Liver (tissue), 9 donors: Measurements from ENCODE around the gene PCDHA1. TPM values are rescaled to one million over a fixed set of nuclear protein-coding genes. Genes with fewer than 3 reads are reported as not detected.
A peak's percentile ranks its signal among the peaks of the same experiment; 100 is the strongest.
"Not testable (repeated sequence)": the region's sequence is repeated elsewhere in the genome, so short reads cannot be mapped to it uniquely, and the experiment has no call there.

ENCODE experiments used
- DNase-seq: peaks from one replicate; pipeline ENCODE4 v3.0.0-alpha.2; 2017; ENCODE audit warnings: low spot score
- H3K27ac ChIP-seq, 2 donors: one replicate each; pipeline ENCODE4 v1.7.0; 2013; ENCODE audit warnings: inconsistent platforms in 2 of 2, low read length in 2 of 2, control low read depth in 1 of 2, low read depth in 1 of 2, mild to moderate bottlenecking in 1 of 2
- H3K27me3 ChIP-seq, 4 donors: one replicate each; pipeline versions ENCODE4 v1.6.1 to v1.7.0; 2013; ENCODE audit warnings: low read length in 3 of 4, inconsistent platforms in 1 of 4, mild to moderate bottlenecking in 1 of 4, moderate library complexity in 1 of 4; ENCODE audit not compliant: control insufficient read depth in 4 of 4, insufficient read depth in 4 of 4
- H3K36me3 ChIP-seq, 4 donors: one replicate each; pipeline versions ENCODE4 v1.6.1 to v1.7.0; 2013; ENCODE audit warnings: low read length in 3 of 4, mild to moderate bottlenecking in 3 of 4, low read depth in 1 of 4, moderate library complexity in 1 of 4; ENCODE audit not compliant: control insufficient read depth in 4 of 4, insufficient read depth in 3 of 4
- H3K4me1 ChIP-seq, 4 donors: one replicate each; pipeline versions ENCODE4 v1.6.1 to v1.7.0; 2013; ENCODE audit warnings: low read length in 3 of 4, mild to moderate bottlenecking in 3 of 4, moderate library complexity in 1 of 4; ENCODE audit not compliant: control insufficient read depth in 4 of 4, insufficient read depth in 4 of 4
- H3K4me3 ChIP-seq, 3 donors: one replicate each; pipeline versions ENCODE4 v1.6.1 to v1.7.0; 2013; ENCODE audit warnings: low read length in 3 of 3, control low read depth in 1 of 3, low read depth in 1 of 3, mild to moderate bottlenecking in 1 of 3
- H3K9ac ChIP-seq, 2 donors: one replicate each; pipeline ENCODE4 v1.7.0; 2013; ENCODE audit warnings: low read length in 2 of 2, mild to moderate bottlenecking in 2 of 2, moderate library complexity in 2 of 2, control low read depth in 1 of 2, low read depth in 1 of 2
- H3K9me3 ChIP-seq, 4 donors: one replicate each; pipeline versions ENCODE4 v1.6.1 to v1.7.0; 2013; ENCODE audit warnings: low read length in 3 of 4; ENCODE audit not compliant: control insufficient read depth in 4 of 4
- EGR1 ChIP-seq, 2 donors: IDR thresholded peaks; 2 replicates each; pipeline ENCODE4 v1.6.1; 2016 to 2018; ENCODE audit warnings: antibody characterized with exemption in 2 of 2, low read depth in 2 of 2
- FOXA1 ChIP-seq: IDR thresholded peaks from 2 replicates; pipeline ENCODE4 v1.6.1; 2016; ENCODE audit warnings: antibody characterized with exemption
- HNF4A ChIP-seq, 2 donors: conservative IDR thresholded peaks; 2 replicates each; pipeline ENCODE4 v1.6.1; 2016; ENCODE audit warnings: antibody characterized with exemption in 2 of 2, mild to moderate bottlenecking in 2 of 2
- HNF4G ChIP-seq: IDR thresholded peaks from 2 replicates; pipeline ENCODE4 v1.6.1; 2016; ENCODE audit warnings: antibody characterized with exemption
- SP1 ChIP-seq: IDR thresholded peaks from 2 replicates; pipeline ENCODE4 v1.6.1; 2018; ENCODE audit warnings: antibody characterized with exemption, mild to moderate bottlenecking
- YY1 ChIP-seq: IDR thresholded peaks from 2 replicates; pipeline ENCODE4 v1.6.1; 2016; ENCODE audit warnings: antibody characterized with exemption, mild to moderate bottlenecking
- WGBS: extraction: QIAGEN DNeasy Blood & Tissue Kit; methylation state at CpG from one replicate; pipeline ENCODE4 v1.1.7; 2013; 5-methylcytosine and 5-hydroxymethylcytosine counted together
- polyA plus RNA-seq, 2 donors: library from polyadenylated mRNA; stranded (reverse) in 1 of 2; unstranded in 1 of 2; fragments of 200-250 nt in 1 of 2; fragments of >200 nt in 1 of 2; fragmentation: Nextera tagmentation in 1 of 2; extraction: Ambion mirVana in 1 of 2; gene quantifications; one replicate each; pipeline versions ENCODE4 v1.2.1 to v1.2.3, GENCODE V29; 2013 to 2015
- total RNA-seq, 2 donors: library from RNA; depleted of rRNA; stranded (reverse); fragments of >200 nt; gene quantifications; one replicate each; pipeline ENCODE4 v1.2.3, GENCODE V29; 2014
- TF ChIP-seq, protein P1 (sequence below): IDR thresholded peaks from 2 replicates; pipeline ENCODE4 v1.6.1; 2016; ENCODE audit warnings: antibody characterized with exemption
- TF ChIP-seq, protein P2 (sequence below): IDR thresholded peaks from 2 replicates; pipeline ENCODE4 v1.6.1; 2016; ENCODE audit warnings: antibody characterized with exemption
- donor health status: healthy.
- donor health status: healthy.
- donor health status: healthy.
- donor health status: healthy.
- donor health status: healthy.

Gene PCDHA1
- total and polyA plus RNA-seq, 4 donors: not detected

GRCh38 chr5:140849831-140850634 is 64.1 kb downstream of the PCDHA1 start:
- not testable (repeated sequence) for H3K9ac ChIP-seq, H3K4me3 ChIP-seq, H3K27ac ChIP-seq, H3K27me3 ChIP-seq, H3K4me1 ChIP-seq, DNase-seq, H3K36me3 ChIP-seq
- peaks cover 6 to 20% (median 11%) of the 10 kb centered on the region in 4 donors for H3K9me3 ChIP-seq
- 40% methylated on average over 101 of the region's 101 CpGs for WGBS

- no peaks in the 10 kb centered on the region for H3K4me1 ChIP-seq
- WGBS: 22% methylated on average over 44 of the region's 44 CpGs
- DNase-seq: no peak
- no peak for TF ChIP-seq YY1
- no peak for TF ChIP-seq HNF4A (conservative IDR thresholded peaks at IDR 0.05)
- no peak for TF ChIP-seq SP1
- TF ChIP-seq EGR1 (IDR thresholded peaks at IDR 0.05; ENCODE audit: low read depth in 2 of 2): no peak
- TF ChIP-seq, protein P1, sequence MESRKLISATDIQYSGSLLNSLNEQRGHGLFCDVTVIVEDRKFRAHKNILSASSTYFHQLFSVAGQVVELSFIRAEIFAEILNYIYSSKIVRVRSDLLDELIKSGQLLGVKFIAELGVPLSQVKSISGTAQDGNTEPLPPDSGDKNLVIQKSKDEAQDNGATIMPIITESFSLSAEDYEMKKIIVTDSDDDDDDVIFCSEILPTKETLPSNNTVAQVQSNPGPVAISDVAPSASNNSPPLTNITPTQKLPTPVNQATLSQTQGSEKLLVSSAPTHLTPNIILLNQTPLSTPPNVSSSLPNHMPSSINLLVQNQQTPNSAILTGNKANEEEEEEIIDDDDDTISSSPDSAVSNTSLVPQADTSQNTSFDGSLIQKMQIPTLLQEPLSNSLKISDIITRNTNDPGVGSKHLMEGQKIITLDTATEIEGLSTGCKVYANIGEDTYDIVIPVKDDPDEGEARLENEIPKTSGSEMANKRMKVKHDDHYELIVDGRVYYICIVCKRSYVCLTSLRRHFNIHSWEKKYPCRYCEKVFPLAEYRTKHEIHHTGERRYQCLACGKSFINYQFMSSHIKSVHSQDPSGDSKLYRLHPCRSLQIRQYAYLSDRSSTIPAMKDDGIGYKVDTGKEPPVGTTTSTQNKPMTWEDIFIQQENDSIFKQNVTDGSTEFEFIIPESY: no peak
- TF ChIP-seq FOXA1: no peak
- TF ChIP-seq, protein P2, sequence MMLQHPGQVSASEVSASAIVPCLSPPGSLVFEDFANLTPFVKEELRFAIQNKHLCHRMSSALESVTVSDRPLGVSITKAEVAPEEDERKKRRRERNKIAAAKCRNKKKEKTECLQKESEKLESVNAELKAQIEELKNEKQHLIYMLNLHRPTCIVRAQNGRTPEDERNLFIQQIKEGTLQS: no peak
- no peak within 1 kb of the TSS for H3K4me3 ChIP-seq
- peaks cover 0 to 8% (median 3%) of the 10 kb centered on the region in 4 donors for H3K27me3 ChIP-seq
- peaks cover 0 to 4% (median 0%) of the 10 kb centered on the region in 4 donors for H3K36me3 ChIP-seq
- H3K27ac ChIP-seq: no peak within 1 kb of the TSS
- no peak within 1 kb of the TSS for H3K9ac ChIP-seq
- H3K9me3 ChIP-seq: peaks cover 18 to 20% (median 19%) of the 10 kb centered on the region in 4 donors
Measured at GRCh38 chr5:140855772-140856674, 70.1 kb downstream of the PCDHA1 start, which contains the start of gene PCDHA10. TSS of gene PCDHA10 (plus strand) at chr5:140855897. CDS start at chr5:140856049, 152 bp downstream.

GRCh38 chr5:140857177-140857986 is 71.4 kb downstream of the PCDHA1 start:
- Histone ChIP-seq H3K27me3 (peaks cover 0 to 12% (median 4%) of the 10 kb centered on the region in 4 donors), H3K36me3 (peaks cover 0 to 4% (median 0%) of the 10 kb centered on the region in 4 donors), H3K9me3 (peaks cover 18 to 33% (median 29%) of the 10 kb centered on the region in 4 donors), H3K4me3 (peak overlapping the region in 1 of 3 donors; percentile 30), H3K9ac (no peak overlapping the region), H3K4me1 (no peaks in the 10 kb centered on the region), H3K27ac (no peak overlapping the region)
- WGBS: 51% methylated on average over 94 of the region's 94 CpGs
- no peak for DNase-seq
- TF ChIP-seq, protein P1: no peak
- TF ChIP-seq HNF4G: no peak
